ENCODE results near the gene R3HCC1L.

The R3HCC1L gene

DNA sequence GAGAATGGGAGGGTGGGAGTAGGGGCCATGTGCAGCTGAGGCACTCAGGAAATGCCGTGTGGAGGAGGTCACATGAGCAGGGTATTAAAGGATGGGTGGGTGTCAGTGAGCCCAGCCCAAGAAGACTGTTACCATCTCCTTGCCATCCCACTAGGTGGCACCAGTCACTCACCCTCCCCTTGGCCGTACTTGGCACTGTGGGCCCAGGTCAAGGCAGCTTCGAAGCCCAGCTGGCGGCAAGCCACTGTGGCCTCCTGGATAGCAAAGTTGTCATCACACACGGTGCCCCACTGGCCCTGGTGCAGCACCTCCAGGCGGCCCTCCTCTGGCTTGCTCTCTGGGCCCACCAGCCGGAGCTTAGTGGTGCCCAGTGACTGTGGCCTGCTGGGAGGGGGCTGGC, 128.1 kb downstream of the R3HCC1L start:
- no peak for FAIRE-seq

DNA sequence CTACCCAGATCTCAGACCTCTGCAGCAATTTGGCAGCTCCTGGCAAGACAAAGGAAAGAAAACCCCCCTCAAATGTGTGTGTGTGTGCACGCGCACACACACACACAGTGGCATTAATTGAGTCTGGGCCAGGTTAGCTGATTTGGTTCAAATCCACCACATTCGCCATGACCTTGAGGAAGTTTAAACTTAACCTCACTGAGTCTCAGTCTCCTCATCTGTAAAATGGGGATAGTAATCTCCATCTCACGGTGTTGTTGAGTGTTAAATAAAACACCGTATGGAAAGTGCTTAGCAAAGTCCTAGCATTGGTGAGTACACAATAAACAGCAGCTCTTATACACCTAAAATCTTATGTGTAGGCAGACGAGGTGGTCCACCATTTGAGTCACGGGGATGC, 128.6 kb downstream of the R3HCC1L start:
- FAIRE-seq, result no peak

DNA sequence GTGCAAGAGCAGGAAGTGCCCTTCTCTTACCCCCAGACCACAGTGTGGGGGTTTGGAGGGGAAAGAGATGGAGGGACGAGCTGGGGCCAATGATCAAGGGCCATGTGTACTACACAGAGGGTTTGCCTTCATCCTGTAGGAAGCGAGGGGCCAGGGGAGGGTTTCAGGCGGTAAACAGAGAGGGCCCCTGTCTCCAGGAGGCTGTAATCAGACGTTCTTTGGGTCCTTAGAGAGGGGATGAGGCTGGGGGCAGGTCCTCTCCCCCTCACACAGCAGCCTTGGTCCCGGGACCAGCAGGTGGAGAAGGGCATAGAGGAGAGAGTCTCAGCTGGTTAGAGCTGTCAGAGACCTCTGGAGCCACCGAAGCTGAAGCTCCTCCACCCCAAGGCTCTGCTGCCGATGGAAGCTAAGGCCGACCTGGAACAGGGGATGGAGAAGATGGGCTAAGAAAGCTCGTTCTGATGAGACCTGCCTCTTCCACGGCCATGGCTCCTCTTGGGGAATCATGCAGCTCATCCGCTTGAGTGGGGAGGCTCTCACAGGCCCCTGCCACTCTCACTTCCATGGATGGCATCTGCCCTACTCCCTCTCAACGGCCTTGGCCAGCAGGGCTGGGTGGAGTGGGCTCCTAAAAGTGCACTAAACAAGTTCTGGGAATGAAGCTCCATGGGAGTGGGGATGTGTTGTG, 130.1 kb downstream of the R3HCC1L start:
- no peak for FAIRE-seq

DNA sequence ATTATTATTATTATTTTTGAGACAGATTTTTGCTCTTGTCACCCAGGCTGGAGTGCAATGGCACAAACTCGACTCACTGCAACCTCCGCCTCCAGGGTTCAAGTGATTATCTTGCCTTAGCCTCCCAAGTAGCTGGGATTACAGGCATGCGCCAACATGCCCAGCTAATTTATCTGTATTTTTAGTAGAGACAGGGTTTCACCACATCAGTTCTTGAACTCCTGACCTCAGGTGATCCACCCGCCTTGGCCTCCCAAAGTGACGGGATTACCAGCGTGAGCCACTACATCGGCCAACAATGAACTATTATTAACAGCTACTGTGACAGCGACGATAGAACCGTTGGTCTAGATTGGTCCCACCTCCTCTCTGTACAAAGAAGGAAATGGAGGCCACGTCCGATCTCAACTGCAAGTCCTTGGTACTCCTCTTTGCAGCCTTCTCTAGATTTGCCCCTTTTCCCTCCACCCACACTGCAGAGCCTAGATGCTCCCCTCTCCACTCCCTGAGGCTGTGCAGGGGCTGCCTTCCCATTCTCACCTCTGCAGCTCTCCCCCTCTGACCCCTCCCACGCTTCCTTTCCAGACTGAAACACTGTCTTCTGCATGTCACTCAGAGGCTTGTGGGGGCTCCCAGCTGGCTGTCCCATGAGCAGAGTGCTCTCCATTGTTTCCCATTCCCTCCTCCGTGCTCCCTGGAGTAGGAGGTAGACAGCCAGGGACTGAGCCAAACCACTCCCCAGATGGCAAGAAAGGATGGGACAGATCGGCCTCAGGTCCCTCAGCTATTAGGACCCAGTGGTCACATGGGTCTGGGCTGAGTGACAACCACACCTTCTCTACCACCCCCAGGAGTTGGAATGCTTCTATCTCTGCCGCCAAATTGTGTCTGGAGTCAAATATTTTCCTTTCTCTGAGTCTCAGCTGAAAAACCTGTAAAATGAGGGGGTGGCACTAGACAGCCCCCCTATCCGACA, 131.2 kb downstream of the R3HCC1L start:
- FAIRE-seq, result no peak

DNA sequence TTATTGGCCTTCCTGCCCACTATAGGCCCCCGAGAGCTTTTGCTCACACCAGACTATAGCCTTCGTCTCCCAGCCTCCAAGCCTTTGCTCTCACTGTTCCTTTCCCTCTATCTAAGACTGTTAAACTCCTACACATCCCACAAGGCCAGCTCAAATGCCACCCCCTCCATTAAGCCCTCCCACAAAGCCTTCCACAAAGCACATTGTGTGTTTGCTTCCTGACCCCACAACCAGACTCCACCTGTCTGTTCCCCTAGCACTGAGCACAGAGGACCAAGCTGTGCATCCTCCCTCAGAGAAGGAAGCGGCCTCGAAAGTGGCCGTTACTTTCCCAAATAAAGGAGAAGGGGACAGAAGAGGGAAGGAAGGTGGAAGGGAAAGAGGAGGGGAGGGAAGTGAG, 132.2 kb downstream of the R3HCC1L start:
- FAIRE-seq, result no peak

DNA sequence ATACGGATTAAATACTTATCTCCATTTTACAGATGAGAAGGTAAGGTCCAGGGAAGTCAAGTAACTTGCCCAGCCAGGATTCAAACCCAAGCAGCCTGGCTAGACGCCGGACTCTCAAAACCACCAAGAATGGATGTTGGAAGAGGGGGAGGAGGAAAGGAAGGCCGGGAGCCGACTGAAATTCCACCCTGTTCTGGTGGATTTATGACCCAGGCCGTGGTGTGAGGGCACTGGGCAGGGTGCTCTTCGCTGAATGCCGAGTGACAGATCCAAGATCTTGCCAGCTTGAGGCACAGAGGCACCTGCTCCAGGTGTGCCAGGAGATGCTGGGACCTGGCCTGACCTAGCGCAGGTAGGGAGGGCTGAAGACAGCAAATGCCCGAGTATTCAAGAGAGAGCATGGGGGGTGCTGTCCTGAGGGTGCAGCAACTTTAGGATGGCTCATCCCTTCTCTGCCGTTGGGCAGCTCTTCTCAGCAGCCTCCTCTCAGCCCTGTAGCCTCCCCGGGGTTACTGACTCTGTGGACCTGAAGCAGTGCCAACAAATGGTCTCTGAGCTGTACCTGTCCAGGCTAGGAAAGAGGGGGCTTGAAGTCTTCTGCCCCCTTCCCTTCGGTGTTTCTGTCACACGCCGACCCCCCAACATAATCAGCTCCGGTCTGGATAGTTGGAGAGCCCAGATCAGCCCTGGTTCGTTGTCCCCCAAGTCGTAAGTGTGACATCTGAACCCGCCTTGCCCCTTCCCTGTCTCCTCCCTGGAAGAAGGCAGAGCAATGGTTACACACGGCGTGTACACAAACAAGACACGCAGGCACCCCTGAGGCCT, 132.8 kb downstream of the R3HCC1L start:
- FAIRE-seq, result no peak

DNA sequence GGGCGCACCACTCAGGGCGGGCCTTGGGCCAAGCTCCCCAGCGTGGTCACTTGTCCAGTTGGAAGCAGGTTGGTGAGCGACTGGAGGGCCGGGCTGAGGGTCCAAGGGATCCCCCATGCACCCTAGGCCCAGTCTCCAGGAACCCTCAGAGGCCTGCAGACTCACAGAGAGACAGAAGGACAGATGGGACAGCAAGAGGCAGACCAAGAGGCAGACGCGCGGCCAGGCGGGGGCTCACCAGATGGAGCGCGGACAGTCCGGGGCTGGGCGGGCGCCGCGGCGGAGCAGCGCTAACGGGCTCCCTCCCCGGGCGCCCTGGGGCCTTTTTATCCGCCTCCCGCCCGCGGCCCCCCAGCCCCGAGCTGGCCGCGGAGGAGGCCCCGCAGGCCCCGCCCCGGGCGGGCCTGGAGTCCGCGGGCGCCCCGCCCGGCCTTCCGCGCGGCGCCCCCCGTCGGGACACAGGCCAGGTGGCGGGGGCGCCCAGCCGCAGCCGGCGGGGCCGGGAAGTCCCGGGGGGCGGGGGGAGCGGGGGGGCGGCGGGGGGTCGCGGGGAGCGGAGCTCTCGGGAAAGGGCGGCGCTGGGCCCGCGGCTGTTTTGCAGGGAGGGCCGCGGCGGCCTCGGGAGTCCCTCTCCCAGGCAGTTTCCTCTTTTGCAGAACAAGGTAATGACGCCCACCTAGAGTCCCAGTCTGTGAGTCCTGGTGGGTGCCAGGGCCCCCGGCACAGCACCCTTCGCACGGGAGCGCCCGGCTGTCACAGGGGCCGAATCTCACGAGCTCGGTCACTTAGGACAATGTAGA, 133.6 kb downstream of the R3HCC1L start, which contains the start of gene LOXL4:
Gene LOXL4, minus strand, starts transcription at position 301 of the 800 bp plus-strand sequence. CDS start 5,175 bp downstream, outside the sequence.
- no peak for FAIRE-seq

DNA sequence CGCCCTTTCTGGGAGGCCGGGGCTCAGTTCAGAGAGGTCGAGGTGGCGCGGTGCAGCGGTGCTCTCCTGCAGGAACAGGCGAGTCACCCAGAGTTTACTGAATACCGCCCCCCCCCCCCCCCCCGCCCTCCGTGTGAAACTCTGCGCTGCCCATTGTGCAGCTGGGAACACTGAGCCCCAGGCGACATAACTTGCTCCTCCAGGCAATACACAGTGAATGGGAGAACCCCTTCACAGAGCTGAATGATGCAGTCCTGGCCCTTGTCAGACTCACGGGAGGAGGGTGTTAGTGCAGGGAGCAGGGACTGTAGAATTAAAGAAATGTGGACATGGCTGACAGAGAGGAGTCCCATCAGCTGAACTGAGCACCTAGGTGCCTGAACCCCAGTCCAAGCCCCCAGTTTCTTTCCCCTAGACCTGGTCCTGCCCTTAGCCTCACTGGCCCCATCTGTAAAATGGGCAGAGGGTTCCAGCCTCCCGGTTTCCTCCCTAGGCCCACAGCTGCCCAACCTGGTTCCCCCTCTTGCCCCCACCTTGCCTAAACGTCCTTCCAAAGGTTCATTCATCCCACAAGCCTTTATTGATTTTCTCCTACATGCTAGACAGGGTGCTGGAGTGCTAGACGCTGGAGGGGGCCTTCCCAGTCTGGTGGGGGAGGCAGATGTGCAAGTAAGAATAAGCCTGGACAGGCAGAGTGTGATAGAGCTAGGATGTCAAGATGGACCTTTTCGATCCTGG, 134.4 kb downstream of the R3HCC1L start:
- FAIRE-seq, result no peak

DNA sequence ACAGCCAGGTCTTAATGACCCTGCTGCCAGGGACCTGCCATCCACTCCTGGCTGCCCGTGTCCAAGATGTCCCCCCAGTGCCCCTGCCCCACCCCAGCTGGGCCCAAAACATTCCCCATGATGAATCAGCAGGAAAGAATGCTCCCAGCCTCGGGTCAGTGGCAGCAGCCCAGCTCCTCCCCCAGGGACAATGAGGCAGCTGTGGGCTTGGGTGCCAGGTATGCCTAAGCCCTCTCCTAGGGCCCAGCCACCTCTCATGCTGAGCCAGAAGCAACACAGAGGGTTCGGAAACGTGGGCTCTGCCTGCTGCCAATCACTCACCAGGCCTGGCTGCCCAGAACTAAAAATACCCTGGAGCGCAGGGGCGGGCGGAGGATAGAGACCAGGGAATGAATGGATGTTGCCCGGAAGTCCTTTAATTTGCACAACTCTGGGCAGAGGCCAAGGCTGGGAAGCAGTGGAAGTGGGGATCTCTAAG, 135.0 kb downstream of the R3HCC1L start:
- no peak for FAIRE-seq

DNA sequence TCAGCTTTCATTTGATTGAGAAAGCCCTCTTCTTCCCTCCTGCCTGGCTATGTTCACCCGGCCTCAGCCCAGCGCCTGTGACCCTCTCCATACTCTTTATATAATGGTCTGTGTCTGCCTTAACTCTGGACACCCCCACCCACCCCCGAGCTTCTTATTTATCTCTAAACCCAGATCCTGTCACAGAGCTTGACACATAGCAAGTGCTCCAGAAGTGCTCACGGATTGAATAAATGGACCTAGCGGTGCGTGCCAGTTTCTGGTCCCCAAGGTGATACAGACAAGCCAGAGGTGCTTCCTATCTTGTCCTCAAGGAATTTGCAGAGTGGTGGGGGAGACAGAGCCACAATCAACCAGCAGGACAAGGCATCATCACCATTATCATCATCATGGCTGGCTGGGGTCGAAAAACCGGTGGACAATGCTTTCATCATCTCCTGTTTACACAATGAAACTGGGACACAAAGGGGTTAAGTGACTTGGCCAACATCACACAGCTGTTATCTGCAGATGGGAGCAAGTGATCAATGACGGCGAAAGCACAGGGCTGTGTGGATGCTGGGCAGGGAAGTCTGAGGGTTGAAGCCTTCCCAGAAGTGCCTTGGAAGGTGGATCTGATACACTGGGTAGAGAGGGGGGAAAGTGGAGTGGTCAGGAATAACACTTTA, 135.8 kb downstream of the R3HCC1L start:
- no peak for FAIRE-seq

DNA sequence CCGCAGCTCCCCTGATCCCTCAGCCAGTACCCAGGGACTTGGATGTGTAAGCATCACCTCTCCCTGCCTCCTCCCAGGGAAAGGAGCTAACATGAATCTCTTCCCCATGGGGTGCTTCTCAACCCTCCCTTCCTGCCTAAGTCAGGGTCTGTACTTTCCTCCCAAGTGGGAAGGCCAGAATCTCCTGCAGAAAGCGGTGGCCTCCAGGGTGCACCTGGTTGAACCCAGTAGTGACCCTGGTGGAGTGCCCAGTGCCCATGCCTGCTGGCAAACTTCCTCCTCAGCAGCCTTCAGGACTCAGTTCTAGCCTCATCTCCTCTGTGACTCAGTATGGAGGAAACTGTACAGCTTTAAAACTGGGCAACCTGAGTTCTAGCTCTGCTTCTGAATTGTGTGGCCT, 136.3 kb downstream of the R3HCC1L start:
- no peak for FAIRE-seq

DNA sequence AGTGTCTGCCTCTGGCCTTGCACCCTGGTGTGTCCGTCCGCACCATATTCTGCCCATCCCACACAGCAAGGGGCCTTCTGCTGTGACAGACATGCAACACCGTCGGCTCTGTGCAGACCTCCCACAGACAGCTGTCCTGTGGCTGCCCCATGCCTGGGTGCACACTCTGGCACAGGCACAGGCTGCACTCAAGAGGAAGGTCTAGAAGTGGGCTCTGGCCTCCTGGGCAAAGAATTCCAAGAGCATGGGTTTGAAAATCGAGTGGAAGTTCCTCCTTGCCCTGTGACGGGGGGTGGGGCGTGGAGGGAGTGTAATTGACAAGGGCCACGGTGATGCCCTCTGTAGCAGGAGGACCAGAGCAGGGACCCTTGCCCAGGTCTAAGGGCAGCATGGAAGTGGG, 137.8 kb downstream of the R3HCC1L start:
- FAIRE-seq, result no peak

DNA sequence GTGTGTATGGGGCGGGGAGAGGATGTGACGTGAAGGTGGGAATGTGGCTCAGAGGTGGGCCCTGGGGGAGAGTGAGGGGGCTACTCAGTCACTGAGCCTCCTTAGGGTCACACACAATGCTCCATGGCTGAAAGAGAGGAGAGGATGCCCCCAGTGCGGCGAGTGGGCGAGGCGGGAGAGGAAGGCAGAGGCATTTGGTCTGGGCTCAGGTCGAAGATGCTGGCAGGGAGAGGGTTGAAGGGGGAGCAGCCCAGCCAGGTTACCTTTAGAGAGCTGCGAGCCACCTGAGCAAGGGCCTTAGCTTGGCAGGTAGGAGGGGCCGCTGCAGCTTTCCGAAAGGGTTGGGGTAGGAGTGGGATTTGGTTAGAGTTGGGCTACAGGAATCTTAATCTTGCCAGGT, 138.2 kb downstream of the R3HCC1L start:
- FAIRE-seq, result no peak

DNA sequence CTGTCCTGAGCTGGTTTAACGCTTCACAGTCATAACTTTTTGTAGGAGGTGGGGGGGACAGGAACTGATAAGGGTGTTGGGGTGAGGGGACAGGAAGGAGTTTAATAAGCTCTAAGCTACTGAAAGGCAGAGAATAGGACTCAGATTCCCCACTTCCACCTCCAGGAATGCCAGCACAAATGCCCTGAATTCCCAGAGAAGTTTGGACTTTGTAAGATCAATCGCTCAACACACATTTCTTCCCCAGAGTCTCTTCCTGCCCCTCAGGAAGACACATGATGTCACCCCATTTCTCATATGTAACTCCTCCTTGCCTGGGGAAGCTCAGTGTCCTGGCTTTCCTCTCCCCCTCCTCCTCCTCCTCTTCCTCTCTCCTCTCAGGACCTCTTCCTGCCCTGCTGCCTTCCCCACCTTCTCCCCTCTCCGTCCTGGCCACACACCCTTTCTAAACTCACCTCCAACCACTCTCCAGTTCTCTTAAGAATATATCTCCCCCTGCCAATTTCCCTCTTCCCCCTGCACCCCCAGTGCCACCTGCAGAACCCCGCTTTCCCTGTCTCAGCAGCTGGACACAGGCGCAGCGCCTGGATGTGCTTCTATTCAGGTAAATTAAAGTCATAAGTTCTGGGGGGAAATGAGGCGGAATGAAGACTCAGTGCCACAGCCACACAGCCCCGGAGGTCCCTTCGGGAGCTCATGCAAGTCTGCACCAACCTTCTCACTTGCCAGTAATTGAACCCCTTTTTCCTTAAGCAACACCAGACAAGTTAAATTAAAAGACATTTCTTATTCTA, 138.8 kb downstream of the R3HCC1L start:
- FAIRE-seq, result no peak

DNA sequence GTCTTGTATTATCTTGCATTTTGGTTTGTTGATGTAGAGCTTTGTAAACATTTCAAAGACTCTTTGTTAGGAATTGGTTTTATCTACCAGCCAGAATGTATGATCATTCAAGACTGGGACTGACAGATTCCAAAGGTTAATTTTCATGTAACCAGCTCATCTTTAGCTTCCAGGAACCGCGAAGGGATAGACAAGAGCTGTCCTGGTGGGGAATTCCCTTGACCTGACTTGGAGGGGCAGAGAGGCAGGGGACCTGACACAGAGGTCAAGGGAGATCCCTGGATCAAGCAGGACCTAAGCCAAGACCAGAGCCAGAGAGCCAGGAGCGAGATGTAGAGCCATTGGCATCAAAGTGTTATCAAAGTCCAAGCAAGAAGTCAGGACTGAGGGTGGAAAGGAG, 140.1 kb downstream of the R3HCC1L start:
- no peak for FAIRE-seq

DNA sequence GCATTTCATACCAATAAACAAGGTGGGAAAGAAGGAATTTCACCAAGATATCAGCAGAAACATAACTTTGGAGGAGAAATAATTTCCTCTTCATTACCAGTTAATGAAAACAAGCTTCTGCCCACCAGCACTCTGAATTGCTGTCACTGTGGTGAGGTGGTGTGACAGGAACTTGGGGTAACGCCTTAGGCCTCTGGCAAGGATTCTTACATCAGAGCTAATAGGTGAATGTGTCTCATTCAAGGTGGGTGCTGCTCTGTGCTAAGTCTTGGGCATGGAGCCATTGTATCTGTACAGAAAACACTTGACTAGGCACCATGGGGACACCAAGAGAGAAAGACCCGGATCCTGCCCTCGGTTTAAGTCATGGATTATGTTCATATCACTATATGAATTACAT, 141.9 kb downstream of the R3HCC1L start:
- no peak for FAIRE-seq

DNA sequence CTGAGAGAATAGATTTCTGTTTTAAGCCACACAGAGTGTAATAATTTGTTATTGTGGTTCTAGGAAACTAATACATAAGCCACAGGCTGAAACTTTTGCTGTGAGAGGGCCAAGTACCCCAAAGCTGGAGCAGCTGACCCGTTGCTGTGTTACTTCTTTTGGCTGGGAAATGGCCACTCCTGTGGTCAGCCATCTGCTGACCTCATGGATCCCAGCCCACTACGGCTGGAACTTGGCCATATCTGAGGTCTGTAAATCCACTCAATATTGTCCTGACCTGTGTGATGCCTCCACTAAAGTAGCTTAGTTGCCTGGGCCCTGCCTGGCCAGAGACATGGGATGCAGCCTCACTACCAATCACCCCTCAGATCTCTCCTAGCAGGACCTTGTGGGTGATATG, 151.0 kb downstream of the R3HCC1L start:
- no peak for FAIRE-seq

DNA sequence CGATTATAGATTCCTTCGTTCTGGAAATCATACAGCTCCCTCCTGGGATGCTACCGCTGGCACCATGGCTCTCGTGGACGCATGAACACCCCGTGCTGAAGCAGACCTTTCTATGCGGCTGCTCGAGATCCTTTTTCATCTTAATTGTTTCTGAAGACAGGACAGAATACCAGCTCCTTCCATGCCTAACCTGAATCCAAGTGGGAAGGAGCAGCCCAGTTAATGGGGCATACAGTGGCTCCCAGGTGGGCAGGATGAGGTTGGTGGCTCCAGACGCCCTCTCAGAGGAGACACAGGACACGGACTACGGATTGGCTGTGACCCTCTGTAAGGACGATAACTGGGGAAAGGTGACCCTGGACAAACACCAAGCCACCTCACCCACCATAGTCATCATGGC, 152.0 kb downstream of the R3HCC1L start:
- FAIRE-seq, result no peak

DNA sequence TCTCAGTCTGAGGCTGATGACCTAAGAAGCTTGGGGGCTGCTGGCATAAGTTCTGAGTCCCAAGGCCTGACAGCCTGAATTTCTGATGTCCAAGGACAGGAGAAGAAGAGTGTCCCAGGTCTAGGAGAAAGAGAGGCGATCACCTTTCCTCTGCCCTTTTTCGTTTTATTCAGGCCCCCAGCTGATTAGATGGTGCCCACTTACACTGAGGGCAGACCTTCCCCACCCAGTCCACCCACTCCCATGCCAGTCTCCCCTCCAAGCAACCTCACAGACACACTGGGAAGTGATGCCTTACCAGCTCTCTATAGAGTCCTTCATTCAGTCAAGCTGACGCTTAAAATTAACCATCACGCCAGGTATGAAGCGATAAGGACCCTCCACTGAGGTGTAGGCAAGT, 152.9 kb downstream of the R3HCC1L start:
- no peak for FAIRE-seq

DNA sequence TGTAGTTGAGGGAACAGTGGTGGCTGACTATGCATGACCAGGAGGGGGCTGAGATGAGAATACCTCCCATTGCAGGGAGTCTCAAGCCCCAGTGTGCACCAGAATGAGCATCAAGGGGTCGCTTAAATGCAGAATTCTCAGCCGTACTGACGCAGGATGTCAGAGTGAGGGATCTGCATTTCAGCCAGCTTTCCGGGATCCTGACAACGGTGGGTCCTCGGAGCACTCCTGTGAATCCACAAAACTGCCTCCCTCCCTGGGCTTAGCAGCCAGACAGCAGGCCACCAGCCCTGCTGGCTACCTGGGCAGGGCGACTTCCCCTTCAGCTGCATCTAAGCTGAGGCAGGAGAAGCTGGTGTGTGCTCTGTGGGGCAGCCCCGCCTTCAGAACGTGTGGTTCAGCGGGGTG, 155.3 kb downstream of the R3HCC1L start:
- no peak for FAIRE-seq
